ENCODE data around the gene CTNND1. TPM values are rescaled to one million over a fixed set of nuclear protein-coding genes. Genes with fewer than 3 reads are reported as not detected.

CTNND1 gene
- total RNA-seq, 1 donor from 2014 or later = 179 TPM

Small RNA genes within 50 kb of the gene (small RNA-seq; reads per million reads assigned to genes)
- gene AP001931.1 (not detected), gene TMX2-CTNND1 (not detected)

Other genes with a start within 250 kb of the CTNND1 start
- gene SLC43A1, start 246.1 kb upstream of the CTNND1 start, total RNA-seq = 22.6 TPM
- gene TIMM10, start 231.0 kb upstream of the CTNND1 start, total RNA-seq = 45.2 TPM
- gene SMTNL1, start 224.2 kb upstream of the CTNND1 start, total RNA-seq = not detected
- gene UBE2L6, start 194.1 kb upstream of the CTNND1 start, total RNA-seq = 48.1 TPM
- 779 TPM for gene SERPING1, start 164.1 kb upstream of the CTNND1 start, total RNA-seq
- 2.7 TPM for gene YPEL4, start 111.9 kb upstream of the CTNND1 start, total RNA-seq
- gene CLP1, start 104.0 kb upstream of the CTNND1 start, total RNA-seq = 10.8 TPM
- gene ZDHHC5, start 93.7 kb upstream of the CTNND1 start, total RNA-seq = 46.2 TPM
- gene MED19, start 49.6 kb upstream of the CTNND1 start, total RNA-seq = 18.4 TPM
- gene TMX2, start 49.2 kb upstream of the CTNND1 start, total RNA-seq = 44.4 TPM
- gene SELENOH, start 20.3 kb upstream of the CTNND1 start, total RNA-seq = 120 TPM
- not detected for gene BTBD18, start 10.0 kb upstream of the CTNND1 start, total RNA-seq